NCI-H345 (cell line): ENCODE results near the gene NPB.
"Not testable (repeated sequence)": the region's sequence is repeated elsewhere in the genome, so short reads cannot be mapped to it uniquely, and the experiment has no call there.

Experiments used
- DNase-seq: peaks from one replicate; lab custom pipeline; 2025; lab: John Stamatoyannopoulos, UW

NPB gene

GRCh38 chr17:81911969-81912368 is 9.9 kb downstream of the NPB start:
- DNase-seq: no peak

GRCh38 chr17:81912441-81913309 is 10.6 kb downstream of the NPB start:
- no peak for DNase-seq

- no peak for DNase-seq
These were observed 11.5 kb downstream of the NPB start for GRCh38 chr17:81913394-81914102.

- no peak for DNase-seq
These were observed 12.2 kb downstream of the NPB start for GRCh38 chr17:81914103-81914850.

GRCh38 chr17:81915331-81915730 is 13.3 kb downstream of the NPB start:
- no peak for DNase-seq

- DNase-seq: no peak
These were observed 14.4 kb downstream of the NPB start for GRCh38 chr17:81916234-81917001.

- peak; percentile 90 for DNase-seq
These were observed 15.7 kb downstream of the NPB start, which contains the start of gene SIRT7 for GRCh38 chr17:81917565-81918332. Gene SIRT7, minus strand, starts transcription at chr17:81918176. Its CDS starts 45 bp downstream, at chr17:81918131.

- DNase-seq: not testable (repeated sequence)
These were observed 16.3 kb downstream of the NPB start for GRCh38 chr17:81918333-81918669.

- DNase-seq: no peak
These were observed 17.0 kb downstream of the NPB start for GRCh38 chr17:81918832-81919545.

- DNase-seq: no peak
These were observed 18.8 kb downstream of the NPB start for GRCh38 chr17:81920612-81921536.

- DNase-seq: no peak
These were observed 19.5 kb downstream of the NPB start for GRCh38 chr17:81921537-81921862.

- no peak for DNase-seq
These were observed 20.0 kb downstream of the NPB start for GRCh38 chr17:81921996-81922565.

- DNase-seq: no peak
These were observed 20.7 kb downstream of the NPB start for GRCh38 chr17:81922566-81923301.

GRCh38 chr17:81923302-81924260 is 21.5 kb downstream of the NPB start:
- DNase-seq: no peak

- no peak for DNase-seq
These were observed 22.8 kb downstream of the NPB start for GRCh38 chr17:81924557-81925532.

GRCh38 chr17:81925860-81926450 is 23.9 kb downstream of the NPB start:
- DNase-seq: no peak
